HG02852 (cell line): ENCODE data around the gene PPP1R3D.
"Not testable (repeated sequence)": the region's sequence is repeated elsewhere in the genome, so short reads cannot be mapped to it uniquely, and the experiment has no call there.

Experiments used
- ATAC-seq: cut with Tn5 transposase; IDR thresholded peaks from one replicate; pipeline ENCODE4 v1.9.1; 2021; ENCODE audit warnings: mild to moderate bottlenecking, moderate library complexity; ENCODE audit not compliant: unreplicated experiment

The PPP1R3D gene

DNA sequence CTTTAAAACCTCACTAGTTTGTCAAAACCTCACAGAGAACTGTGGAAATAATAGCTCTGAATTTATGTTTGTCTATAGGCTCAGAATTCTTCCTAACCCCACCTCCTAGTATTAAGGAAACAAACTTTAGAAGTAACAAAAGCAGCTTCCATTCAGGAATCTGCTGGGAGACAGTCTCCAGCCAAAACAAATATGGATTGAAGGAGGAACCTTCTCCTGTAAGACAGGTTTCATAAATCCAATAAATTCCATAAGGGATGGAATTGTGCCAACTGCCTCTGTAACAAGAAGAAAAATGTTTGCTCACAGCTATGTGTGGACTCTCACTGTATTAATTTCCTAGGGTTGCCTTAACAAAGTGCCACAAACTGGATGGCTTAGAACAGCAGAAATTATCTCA is 14.2 kb downstream of the PPP1R3D start:
- ATAC-seq: no peak

DNA sequence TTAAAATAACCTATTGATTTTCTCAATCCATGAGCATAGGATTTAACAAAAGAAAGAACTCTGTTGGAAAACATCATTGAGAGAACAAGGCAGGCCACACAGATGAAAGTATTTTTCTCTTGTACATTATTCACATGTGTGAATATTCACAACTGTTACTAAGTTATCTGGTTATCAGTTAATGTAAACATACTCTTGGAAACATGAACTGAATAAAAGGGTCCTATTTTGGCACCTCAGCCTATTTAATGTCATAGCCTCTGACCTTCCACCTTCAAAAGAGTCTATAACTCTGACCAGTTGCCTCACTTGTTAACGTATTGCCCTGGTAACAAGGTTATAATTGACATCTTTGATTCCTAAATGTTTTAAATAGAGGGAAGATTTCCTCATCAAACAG is 14.7 kb downstream of the PPP1R3D start:
- ATAC-seq: no peak

DNA sequence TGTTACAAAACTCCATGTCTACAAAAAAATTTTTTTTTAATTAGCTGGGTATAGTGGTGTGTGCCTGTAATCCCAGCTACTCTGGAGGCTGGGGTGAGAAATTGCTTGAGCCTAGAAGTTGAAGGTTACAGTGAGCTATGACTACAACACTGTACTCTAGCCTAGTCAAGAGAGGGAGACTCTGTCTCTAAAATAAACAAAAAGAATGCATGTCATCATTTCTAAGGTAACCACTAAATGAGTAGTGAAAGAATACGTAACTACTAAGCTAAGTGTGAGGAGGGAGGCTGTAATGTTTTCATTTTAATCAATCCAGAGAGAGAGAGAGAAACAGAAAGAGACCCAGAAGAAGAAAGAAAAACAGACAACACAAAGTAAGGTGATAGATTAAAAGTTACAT is 16.6 kb downstream of the PPP1R3D start:
- no peak for ATAC-seq

DNA sequence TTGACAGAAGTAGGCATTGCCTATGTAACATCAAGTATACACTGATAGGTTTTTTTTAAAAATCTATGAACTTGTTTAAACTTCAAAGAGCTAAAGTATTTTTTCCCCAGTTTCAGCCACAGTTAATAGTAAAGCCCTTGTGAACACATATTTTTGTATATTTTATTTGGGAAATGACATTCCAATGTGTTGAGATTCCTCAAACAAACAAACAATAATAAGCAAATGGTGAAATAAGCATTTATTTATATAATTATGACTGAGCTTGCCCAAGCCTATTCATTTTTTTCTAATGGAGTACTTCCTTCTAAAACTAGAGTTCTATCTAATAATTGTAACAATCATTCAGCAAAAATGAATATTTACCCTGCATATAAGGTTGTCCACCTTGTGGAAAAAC is 19.2 kb downstream of the PPP1R3D start:
- no peak for ATAC-seq

DNA sequence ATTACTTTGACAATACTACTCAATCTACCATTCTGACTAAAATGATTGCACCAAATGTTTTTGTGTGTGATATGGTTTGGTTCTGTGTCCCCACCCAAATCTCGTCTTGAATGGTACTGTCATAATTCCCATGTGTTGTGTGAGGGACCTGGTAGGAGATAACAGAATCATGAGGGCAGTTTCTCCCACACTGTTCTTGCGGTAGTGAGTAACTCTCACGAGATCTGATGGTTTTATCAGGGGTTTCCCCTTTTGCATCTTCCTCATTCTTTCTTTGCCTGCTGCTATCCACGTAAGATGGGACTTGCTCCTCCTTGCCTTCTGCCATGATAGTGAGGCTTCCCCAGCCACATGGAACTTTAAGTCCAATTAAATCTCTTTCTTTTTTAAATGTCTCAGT is 27.5 kb downstream of the PPP1R3D start:
- ATAC-seq: no peak

DNA sequence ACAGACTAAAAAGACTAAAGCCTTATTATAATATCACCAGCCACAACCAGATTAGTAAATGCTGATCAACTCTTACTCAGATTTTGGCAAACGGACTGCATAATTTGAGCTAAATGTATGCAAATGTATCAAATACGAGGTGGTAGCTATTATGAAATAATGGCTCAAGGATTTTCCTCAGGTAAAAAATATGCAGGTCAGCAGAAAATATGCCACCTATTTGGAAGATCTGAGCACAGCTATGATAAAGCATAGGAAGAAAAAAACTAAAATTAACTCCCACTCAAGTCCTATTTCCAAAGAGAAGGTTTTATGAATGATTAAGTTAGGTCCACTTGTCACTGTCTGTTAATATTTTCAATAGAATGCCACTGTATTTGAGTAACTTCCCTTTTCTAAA is 29.1 kb downstream of the PPP1R3D start:
- ATAC-seq: no peak

DNA sequence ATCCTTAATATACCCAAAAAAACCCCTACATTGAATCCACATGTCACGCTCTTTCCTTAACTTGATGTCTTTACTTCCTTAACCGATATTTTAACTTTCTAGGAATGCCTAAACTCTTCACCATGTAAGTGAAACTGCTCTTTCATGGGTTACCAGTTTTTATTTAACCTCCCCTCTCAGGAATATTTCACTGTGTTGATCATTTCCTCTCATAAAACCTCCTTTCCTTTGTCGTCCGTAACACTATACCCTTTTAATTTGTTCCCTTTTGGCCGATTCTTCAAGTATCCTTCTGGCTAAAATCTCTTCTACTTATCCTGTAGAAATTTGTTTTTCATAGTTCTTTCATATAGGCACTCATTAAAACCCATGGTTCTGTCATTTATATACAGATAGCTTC is 31.2 kb downstream of the PPP1R3D start:
- no peak for ATAC-seq

DNA sequence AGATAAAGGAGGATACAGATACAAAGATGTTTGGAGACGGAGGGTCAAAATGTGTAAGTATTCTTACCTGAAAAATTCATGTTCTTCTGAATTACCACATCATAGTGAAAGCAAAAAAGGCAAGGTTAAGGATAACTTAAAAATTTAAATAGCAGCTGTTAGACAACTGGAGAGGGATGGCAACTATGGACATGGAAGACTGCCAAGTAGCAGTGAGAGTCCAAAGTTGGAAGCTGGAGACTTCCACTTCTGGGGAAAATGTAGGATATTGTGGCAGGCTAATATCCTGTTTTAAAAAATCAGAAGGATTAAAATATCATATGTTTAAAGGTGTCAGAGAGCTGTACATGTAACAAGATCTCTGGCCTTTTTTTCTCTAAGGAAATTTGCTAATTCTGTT is 36.5 kb downstream of the PPP1R3D start:
- no peak for ATAC-seq

DNA sequence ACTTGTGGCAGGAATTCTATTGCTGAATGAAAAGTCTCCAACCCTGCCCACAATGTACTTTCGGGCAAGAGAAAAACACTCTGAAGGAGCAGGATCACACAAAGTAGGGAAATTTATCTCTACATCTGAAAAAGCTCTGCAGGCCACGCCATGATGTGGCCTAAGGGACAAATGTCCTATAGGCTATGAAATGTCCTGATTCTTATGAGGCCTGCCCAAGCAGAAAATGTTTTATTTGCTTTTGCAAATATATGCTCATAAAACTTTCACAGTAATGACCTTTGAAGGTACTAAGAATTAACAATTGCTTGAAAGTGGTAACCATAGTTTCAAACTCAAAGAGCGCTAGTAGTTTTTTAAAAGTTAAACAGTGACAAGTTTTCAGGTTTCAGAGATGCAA is 37.6 kb downstream of the PPP1R3D start:
- no peak for ATAC-seq

DNA sequence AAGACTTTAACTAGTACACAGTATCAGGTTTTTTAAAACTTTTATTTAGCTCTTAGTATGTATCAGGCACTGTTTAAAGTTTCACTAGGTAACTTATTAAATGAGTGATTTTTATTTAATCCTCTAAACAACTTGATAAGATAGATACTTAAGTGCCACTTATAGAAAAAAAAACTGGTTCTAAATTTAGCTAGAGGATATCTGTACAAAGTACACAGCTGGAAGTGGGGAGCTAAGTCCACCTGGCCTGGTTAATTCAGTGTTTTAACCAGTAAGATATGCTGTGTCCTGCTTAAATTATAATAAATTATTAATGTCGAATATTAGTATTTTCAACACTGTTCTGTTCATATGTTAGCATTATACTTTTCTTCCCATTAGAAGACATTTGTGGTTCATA is 44.2 kb downstream of the PPP1R3D start:
- ATAC-seq: no peak

DNA sequence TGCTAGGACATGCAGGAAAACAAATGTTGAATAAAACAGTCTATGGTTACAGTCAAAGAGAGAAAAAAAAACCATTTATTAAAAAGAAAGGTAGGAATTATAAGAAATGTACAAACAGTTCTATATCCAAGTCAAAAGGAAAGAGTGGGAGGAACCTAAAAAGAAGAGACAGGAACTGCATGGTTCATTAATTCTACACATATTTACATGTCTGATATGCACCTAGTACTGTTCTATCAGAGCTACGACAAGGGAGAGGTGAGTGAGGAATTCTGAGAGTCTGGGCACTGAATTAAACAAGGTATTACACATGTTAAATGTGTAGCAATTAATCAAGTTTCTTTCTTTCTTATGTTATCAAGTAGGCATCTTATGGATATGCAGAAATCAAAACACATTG is 48.5 kb downstream of the PPP1R3D start:
- ATAC-seq: no peak

DNA sequence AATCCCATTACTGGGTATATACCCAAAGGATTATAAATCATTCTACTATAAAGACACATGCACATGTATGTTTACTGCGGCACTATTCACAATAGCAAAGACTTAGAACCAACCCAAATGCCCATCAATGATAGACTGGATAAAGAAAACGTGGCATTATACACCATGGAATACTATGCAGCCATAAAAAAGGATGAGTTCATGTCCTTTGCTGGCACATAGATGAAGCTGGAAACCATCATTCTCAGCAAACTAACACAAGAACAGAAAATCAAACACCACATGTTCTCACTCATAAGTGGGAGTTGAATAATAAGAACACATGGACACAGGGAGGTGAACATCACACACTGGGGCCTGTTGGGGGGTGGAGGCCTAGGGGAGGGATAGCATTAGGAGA is 50.1 kb downstream of the PPP1R3D start:
- ATAC-seq: not testable (repeated sequence)

DNA sequence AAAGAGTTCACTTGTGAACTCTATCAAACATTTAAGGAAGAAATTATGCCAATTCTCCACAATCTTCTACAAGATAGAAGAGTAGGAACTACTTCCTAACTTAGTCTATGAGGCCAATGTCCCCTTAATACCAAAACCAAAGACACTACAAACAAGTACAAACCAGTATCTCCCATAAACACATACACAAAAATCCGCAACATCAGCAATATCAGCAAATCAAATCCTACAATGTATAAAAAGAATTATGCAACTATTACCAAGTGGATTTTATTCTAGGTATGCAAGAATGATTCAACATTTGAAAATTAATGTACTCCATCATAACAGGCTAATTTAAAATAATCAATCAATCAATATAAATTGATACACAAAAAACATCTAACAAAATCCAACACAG is 52.1 kb downstream of the PPP1R3D start:
- ATAC-seq: no peak
